Peyer's patch (tissue), 4 donors: ENCODE measurements around the gene CDC42BPA.

Experiments used
- CTCF ChIP-seq, 6 experiments: fragments of 450-650 bp in 4 of 6; fragments of 200-600 bp in 2 of 6; sonication (generic) in 1 of 6; IDR thresholded peaks; one replicate each; pipeline ENCODE4 v1.5.1; 2017 to 2019; ENCODE audit warnings: antibody characterized with exemption in 6 of 6, mild to moderate bottlenecking in 3 of 6, moderate library complexity in 1 of 6
- POLR2A ChIP-seq, 2 donors: fragments of 450-650 bp; IDR thresholded peaks; one replicate each; pipeline ENCODE4 v1.5.1; 2017; ENCODE audit warnings: antibody characterized with exemption in 2 of 2, mild to moderate bottlenecking in 2 of 2, moderate library complexity in 2 of 2

- no peak for TF ChIP-seq POLR2A (IDR thresholded peaks at IDR 0.05)
- no peak for TF ChIP-seq CTCF (IDR thresholded peaks at IDR 0.05)
Measured at GRCh38 chr1:227213426-227213825, 104.9 kb downstream of the CDC42BPA start.
